OCI-LY1 (cell line): ENCODE data around the gene MAST4.

Experiments used
- EZH2 ChIP-seq: fragments of 200-600 bp; sonication (generic), shearing (Covaris generic); IDR thresholded peaks from 2 replicates; pipeline ENCODE4 v1.8.0; 2017; ENCODE audit warnings: borderline replicate concordance, mixed run types, mild to moderate bottlenecking, antibody characterized with exemption, low read length, moderate library complexity, mixed read lengths
- TF ChIP-seq, protein P1 (sequence below): fragments of 200-600 bp; sonication (generic), shearing (Covaris generic); IDR thresholded peaks from 2 replicates; pipeline ENCODE4 v1.5.1; 2017; ENCODE audit warnings: mild to moderate bottlenecking, antibody characterized with exemption, low read length, moderate library complexity, mixed read lengths

DNA sequence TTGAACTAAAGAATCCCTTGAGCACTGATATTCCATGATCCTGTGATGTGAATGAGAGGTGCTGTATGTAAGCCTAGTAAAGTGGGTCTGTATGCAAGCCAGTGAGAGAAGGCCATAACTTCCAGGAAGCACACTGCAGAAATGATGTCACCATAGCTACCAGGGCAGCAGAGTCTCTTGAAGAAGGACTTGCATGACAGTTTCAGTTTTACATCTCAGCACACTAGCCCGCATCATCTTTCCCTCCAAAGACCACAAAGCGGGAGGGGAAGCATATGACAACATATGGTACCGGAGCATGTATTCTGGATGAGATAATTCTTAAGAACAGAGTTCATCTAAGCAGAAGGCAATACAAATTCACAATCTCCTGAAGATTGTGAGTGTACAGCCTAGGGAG lies 37.6 kb upstream of the MAST4 start:
- TF ChIP-seq, protein P1, sequence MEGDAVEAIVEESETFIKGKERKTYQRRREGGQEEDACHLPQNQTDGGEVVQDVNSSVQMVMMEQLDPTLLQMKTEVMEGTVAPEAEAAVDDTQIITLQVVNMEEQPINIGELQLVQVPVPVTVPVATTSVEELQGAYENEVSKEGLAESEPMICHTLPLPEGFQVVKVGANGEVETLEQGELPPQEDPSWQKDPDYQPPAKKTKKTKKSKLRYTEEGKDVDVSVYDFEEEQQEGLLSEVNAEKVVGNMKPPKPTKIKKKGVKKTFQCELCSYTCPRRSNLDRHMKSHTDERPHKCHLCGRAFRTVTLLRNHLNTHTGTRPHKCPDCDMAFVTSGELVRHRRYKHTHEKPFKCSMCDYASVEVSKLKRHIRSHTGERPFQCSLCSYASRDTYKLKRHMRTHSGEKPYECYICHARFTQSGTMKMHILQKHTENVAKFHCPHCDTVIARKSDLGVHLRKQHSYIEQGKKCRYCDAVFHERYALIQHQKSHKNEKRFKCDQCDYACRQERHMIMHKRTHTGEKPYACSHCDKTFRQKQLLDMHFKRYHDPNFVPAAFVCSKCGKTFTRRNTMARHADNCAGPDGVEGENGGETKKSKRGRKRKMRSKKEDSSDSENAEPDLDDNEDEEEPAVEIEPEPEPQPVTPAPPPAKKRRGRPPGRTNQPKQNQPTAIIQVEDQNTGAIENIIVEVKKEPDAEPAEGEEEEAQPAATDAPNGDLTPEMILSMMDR: no peak
- no peak for TF ChIP-seq EZH2
